Astrocyte (in vitro differentiated cells and primary cell): ENCODE results near the gene AGPAT3. TPM values are rescaled to one million over a fixed set of nuclear protein-coding genes. Genes with fewer than 3 reads are reported as not detected.

Experiments
- DNase-seq: peaks from one replicate; pipeline ENCODE4 v3.0.0-alpha.2; 2010; ENCODE audit warnings: low read depth
- FAIRE-seq: peaks from 2 replicates; lab custom pipeline; 2011; peaks lifted over from hg19 to GRCh38; lab: Jason Lieb, UNC
- H2AFZ ChIP-seq: 2 replicates; pipeline ENCODE4 v1.6.0; 2012; ENCODE audit warnings: low read depth, low read length, inconsistent platforms
- H3K27ac ChIP-seq: 2 replicates; pipeline ENCODE4 v1.5.1; 2011; ENCODE audit warnings: low read depth, low read length, inconsistent platforms
- H3K27me3 ChIP-seq: 2 replicates; pipeline ENCODE4 v1.6.0; 2011; ENCODE audit warnings: low read length, inconsistent platforms; ENCODE audit not compliant: insufficient read depth
- H3K36me3 ChIP-seq: 2 replicates; pipeline ENCODE4 v1.5.1; 2011; ENCODE audit warnings: low read length, inconsistent platforms; ENCODE audit not compliant: insufficient read depth
- H3K4me1 ChIP-seq: 2 replicates; pipeline ENCODE4 v1.5.1; 2011; ENCODE audit warnings: low read length, inconsistent platforms; ENCODE audit not compliant: insufficient read depth
- H3K4me2 ChIP-seq: 2 replicates; pipeline ENCODE4 v1.6.0; 2012; ENCODE audit warnings: low read length, inconsistent platforms
- H3K4me3 ChIP-seq: 2 replicates; pipeline ENCODE4 v1.5.1; 2011; ENCODE audit warnings: low read depth, mild to moderate bottlenecking, low read length, inconsistent platforms; ENCODE audit not compliant: insufficient read depth
- H3K79me2 ChIP-seq: 2 replicates; pipeline ENCODE4 v1.6.0; 2012; ENCODE audit warnings: mild to moderate bottlenecking, low read length, inconsistent platforms; ENCODE audit not compliant: insufficient read depth
- H3K9ac ChIP-seq: 2 replicates; pipeline ENCODE4 v1.6.0; 2012; ENCODE audit warnings: mild to moderate bottlenecking, low read length, inconsistent platforms
- H3K9me3 ChIP-seq: 2 replicates; pipeline ENCODE4 v1.5.1; 2012; ENCODE audit warnings: low read depth, mild to moderate bottlenecking, low read length, inconsistent platforms; ENCODE audit not compliant: insufficient read depth
- H4K20me1 ChIP-seq: 2 replicates; pipeline ENCODE4 v1.6.0; 2012; ENCODE audit warnings: low read length, inconsistent platforms; ENCODE audit not compliant: insufficient read depth
- H3K27ac Mint-ChIP-seq: one replicate; pipeline ENCODE4 v1.8.0; 2021; ENCODE audit warnings: mild to moderate bottlenecking, mixed read lengths; ENCODE audit not compliant: unreplicated experiment
- H3K27me3 Mint-ChIP-seq: one replicate; pipeline ENCODE4 v1.8.0; 2021; ENCODE audit warnings: low read depth, mixed read lengths; ENCODE audit not compliant: unreplicated experiment
- H3K36me3 Mint-ChIP-seq: one replicate; pipeline ENCODE4 v1.8.0; 2021; ENCODE audit warnings: low read depth, mixed read lengths; ENCODE audit not compliant: unreplicated experiment
- H3K4me1 Mint-ChIP-seq: one replicate; pipeline ENCODE4 v1.8.0; 2021; ENCODE audit warnings: low read depth, mixed read lengths; ENCODE audit not compliant: unreplicated experiment
- H3K4me3 Mint-ChIP-seq: one replicate; pipeline ENCODE4 v1.8.0; 2021; ENCODE audit warnings: mild to moderate bottlenecking, moderate library complexity, mixed read lengths; ENCODE audit not compliant: unreplicated experiment
- H3K9me3 Mint-ChIP-seq: one replicate; pipeline ENCODE4 v1.8.0; 2021; ENCODE audit warnings: mild to moderate bottlenecking, mixed read lengths; ENCODE audit not compliant: unreplicated experiment
- EZH2 ChIP-seq: IDR thresholded peaks from 2 replicates; pipeline ENCODE4 v1.6.1; 2012; ENCODE audit warnings: mild to moderate bottlenecking, low read length, inconsistent platforms; ENCODE audit not compliant: insufficient read depth
- total RNA-seq: library from RNA; stranded (reverse); gene quantifications from 2 replicates; pipeline ENCODE4 v1.2.1, GENCODE V29; 2021
- TF ChIP-seq, protein P1 (sequence below): IDR thresholded peaks from 2 replicates; pipeline ENCODE4 v1.5.1; 2011; ENCODE audit warnings: low read depth, mild to moderate bottlenecking, inconsistent platforms, low read length, moderate library complexity; ENCODE audit not compliant: insufficient read depth

AGPAT3 gene
- total RNA-seq, 1 donor from 2014 or later = 34.7 TPM

DNA sequence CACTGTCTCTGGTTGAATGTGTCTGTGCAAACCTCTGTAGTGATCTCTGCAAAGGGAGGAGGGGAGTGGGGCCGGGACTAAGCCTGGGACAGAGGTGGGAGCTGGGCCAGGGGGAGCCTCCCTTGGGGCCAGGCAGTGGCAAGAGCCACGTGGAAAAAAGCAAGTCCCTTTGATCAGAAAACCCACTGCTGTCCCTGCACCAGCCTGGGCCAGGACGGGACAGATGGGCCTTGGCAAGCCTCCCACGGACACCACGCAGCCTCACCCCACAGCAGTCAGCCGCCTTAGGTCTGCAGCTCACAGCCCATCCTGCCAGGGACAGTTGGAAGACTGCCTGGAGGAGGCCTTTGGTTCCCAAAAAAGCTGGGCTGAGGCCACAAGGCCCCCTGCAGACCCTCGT, 135.3 kb downstream of the AGPAT3 start:
- DNase-seq (no peak), FAIRE-seq (no peak)
- Mint-ChIP-seq H3K4me1 (no peaks in the 10 kb centered on the region), H3K4me3 (no peak overlapping the region), H3K36me3 (no peaks in the 10 kb centered on the region), H3K27me3 (peaks cover 9% of the 10 kb centered on the region), H3K27ac (no peak overlapping the region), H3K9me3 (peaks cover 8% of the 10 kb centered on the region)
- Histone ChIP-seq H3K36me3 (no peaks in the 10 kb centered on the region), H3K27ac (no peak overlapping the region), H3K9me3 (peaks cover 3% of the 10 kb centered on the region), H3K27me3 (no peaks in the 10 kb centered on the region), H3K4me1 (peaks cover 4% of the 10 kb centered on the region), H3K79me2 (no peaks in the 10 kb centered on the region), H3K4me2 (no peak overlapping the region), H3K9ac (no peak overlapping the region), H4K20me1 (no peaks in the 10 kb centered on the region), H2AFZ (no peak overlapping the region), H3K4me3 (no peak overlapping the region)
- no peak for TF ChIP-seq EZH2
- TF ChIP-seq, protein P1, sequence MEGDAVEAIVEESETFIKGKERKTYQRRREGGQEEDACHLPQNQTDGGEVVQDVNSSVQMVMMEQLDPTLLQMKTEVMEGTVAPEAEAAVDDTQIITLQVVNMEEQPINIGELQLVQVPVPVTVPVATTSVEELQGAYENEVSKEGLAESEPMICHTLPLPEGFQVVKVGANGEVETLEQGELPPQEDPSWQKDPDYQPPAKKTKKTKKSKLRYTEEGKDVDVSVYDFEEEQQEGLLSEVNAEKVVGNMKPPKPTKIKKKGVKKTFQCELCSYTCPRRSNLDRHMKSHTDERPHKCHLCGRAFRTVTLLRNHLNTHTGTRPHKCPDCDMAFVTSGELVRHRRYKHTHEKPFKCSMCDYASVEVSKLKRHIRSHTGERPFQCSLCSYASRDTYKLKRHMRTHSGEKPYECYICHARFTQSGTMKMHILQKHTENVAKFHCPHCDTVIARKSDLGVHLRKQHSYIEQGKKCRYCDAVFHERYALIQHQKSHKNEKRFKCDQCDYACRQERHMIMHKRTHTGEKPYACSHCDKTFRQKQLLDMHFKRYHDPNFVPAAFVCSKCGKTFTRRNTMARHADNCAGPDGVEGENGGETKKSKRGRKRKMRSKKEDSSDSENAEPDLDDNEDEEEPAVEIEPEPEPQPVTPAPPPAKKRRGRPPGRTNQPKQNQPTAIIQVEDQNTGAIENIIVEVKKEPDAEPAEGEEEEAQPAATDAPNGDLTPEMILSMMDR = no peak

DNA sequence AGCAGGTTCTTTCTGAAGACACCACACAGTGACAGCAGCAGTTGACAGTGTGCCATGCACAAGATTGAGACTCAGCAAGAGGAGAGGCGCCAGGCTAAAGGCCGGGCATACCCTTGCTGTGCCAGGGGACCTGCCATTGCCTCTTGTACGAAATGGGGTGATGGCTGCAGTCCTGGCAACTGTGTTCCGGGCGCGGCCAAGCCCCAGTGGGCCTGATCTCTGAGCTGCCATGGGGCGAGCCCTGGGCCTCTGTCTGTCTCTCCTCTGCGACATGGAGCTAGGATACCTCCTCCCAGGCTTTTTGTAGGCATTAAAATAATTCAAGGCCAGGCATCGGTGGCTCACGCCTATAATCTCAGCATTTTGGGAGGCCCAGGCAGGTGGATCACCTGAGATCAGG, 137.5 kb downstream of the AGPAT3 start:
- Histone ChIP-seq H3K4me3 (no peak overlapping the region), H3K4me2 (no peak overlapping the region), H3K4me1 (peaks cover 22% of the 10 kb centered on the region), H3K9me3 (no peaks in the 10 kb centered on the region), H3K36me3 (no peaks in the 10 kb centered on the region), H3K79me2 (no peaks in the 10 kb centered on the region), H3K9ac (no peak overlapping the region), H3K27ac (no peak overlapping the region), H4K20me1 (no peaks in the 10 kb centered on the region), H2AFZ (no peak overlapping the region), H3K27me3 (no peaks in the 10 kb centered on the region)
- peaks cover 14% of the 10 kb centered on the region for H3K4me1 Mint-ChIP-seq
- H3K27me3 Mint-ChIP-seq = peaks cover 7% of the 10 kb centered on the region
- FAIRE-seq (no peak), DNase-seq (no peak)
- H3K27ac Mint-ChIP-seq = no peak overlapping the region
- TF ChIP-seq, protein P1 = no peak
- no peak for TF ChIP-seq EZH2
- H3K9me3 Mint-ChIP-seq = no peaks in the 10 kb centered on the region
- H3K36me3 Mint-ChIP-seq = no peaks in the 10 kb centered on the region
- H3K4me3 Mint-ChIP-seq = no peak overlapping the region

DNA sequence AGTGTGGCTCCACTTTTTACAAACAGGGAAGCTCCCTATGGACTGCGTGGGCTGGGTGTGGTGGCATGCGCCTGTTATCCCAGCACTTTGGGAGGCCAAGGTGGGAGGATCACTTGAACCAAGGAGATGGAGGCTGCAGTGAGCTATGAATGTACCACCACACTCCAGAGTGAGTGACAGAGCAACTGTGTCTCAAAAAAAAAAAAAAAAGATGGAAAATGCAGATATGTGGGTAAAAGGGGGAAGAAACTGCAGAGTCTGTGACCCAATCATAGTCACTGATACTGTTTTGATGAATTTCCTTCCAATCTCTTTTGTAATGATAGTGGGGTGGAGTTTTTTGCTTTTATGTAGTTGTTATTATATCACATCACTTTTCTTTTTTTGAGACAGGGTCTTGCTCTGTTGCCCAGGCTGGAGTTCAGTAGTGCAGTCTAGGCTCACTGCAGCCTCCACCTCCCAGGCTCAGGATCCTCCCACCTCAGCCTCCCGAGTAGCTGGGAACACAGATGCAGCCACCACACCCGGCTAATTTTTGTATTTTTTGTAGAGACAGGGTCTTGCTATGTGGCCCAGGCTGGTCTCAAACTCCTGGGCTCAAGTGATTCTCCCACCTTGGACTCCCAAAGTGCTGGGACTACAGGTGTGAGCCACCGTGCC, 138.4 kb downstream of the AGPAT3 start:
- Histone ChIP-seq H3K9ac (no peak overlapping the region), H3K9me3 (no peaks in the 10 kb centered on the region), H3K4me2 (no peak overlapping the region), H3K79me2 (no peaks in the 10 kb centered on the region), H3K27ac (no peak overlapping the region), H3K27me3 (no peaks in the 10 kb centered on the region), H3K36me3 (no peaks in the 10 kb centered on the region), H3K4me3 (no peak overlapping the region), H4K20me1 (no peaks in the 10 kb centered on the region), H2AFZ (no peak overlapping the region), H3K4me1 (peaks cover 21% of the 10 kb centered on the region)
- Mint-ChIP-seq H3K36me3 (no peaks in the 10 kb centered on the region), H3K9me3 (no peaks in the 10 kb centered on the region), H3K27me3 (peaks cover 7% of the 10 kb centered on the region), H3K4me3 (no peak overlapping the region), H3K27ac (no peak overlapping the region), H3K4me1 (peaks cover 21% of the 10 kb centered on the region)
- DNase-seq = no peak
- FAIRE-seq = no peak
- TF ChIP-seq, protein P1 = no peak
- no peak for TF ChIP-seq EZH2
